ENCODE results near the gene FUS.

FUS gene

DNA sequence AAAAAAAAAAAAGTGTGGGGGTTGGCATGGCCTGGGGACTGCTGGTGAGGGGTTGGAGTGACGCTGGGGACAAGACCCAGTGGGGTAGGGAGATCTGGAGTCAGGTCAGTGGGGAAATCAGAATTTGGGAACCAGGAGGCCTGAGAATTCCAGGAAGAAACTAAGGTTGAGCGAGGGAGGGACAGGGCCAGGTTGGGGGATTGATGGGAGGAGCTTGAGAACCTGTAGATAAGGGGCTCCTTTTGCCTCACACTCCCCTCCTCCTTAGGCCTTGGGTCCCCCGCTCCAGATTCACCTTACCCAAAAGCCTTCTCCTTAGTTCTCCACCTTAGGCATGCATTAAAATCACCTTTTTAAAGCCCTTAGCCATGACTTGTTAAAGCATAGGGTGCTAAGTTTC is 45.3 kb downstream of the FUS start:
- no peaks in the 10 kb centered on the region for H3K9me3 ChIP-seq (ENCODE audit: control insufficient read depth, insufficient read depth, low read length)
- H3K27me3 ChIP-seq (ENCODE audit: control insufficient read depth, insufficient read depth, low read length): no peaks in the 10 kb centered on the region
- no peaks in the 10 kb centered on the region for H3K4me1 ChIP-seq (ENCODE audit: control insufficient read depth, insufficient read depth, low read length)
- H3K9ac ChIP-seq (ENCODE audit: low read depth, low read length): no peak overlapping the region
- H3K36me3 ChIP-seq (ENCODE audit: control insufficient read depth, insufficient read depth, low read length): no peaks in the 10 kb centered on the region
- no peak overlapping the region for H3K4me3 ChIP-seq (ENCODE audit: low read depth, low read length)
- H3K27ac ChIP-seq (ENCODE audit: low read depth, low read length): no peak overlapping the region

DNA sequence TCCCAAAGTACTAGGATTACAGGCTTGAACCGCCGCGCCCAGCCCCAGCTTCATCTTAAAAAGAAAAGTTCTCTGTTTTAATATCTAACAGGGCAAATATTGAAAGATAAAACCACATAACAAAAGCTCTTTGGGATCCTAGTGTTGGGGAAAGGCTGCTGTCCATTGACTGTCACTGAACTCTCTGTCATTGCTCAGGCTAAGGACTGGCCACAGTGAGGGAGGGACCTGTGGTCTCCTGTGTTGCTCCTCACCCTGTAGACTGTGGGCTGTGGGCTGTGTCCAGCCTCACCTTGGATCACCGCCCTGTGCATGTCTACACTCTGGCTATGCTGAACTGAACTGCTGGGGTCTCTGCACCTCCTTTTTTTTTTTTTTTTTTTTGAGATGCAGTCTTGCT is 48.3 kb downstream of the FUS start:
- H3K36me3 ChIP-seq (ENCODE audit: control insufficient read depth, insufficient read depth, low read length): no peaks in the 10 kb centered on the region
- H3K9me3 ChIP-seq (ENCODE audit: control insufficient read depth, insufficient read depth, low read length): peaks cover 6% of the 10 kb centered on the region; the same call in 1 of the 2 replicates
- H3K4me3 ChIP-seq (ENCODE audit: low read depth, low read length): no peak overlapping the region
- H3K27me3 ChIP-seq (ENCODE audit: control insufficient read depth, insufficient read depth, low read length): no peaks in the 10 kb centered on the region
- no peak overlapping the region for H3K27ac ChIP-seq (ENCODE audit: low read depth, low read length)
- H3K9ac ChIP-seq (ENCODE audit: low read depth, low read length): no peak overlapping the region
- H3K4me1 ChIP-seq (ENCODE audit: control insufficient read depth, insufficient read depth, low read length): no peaks in the 10 kb centered on the region

DNA sequence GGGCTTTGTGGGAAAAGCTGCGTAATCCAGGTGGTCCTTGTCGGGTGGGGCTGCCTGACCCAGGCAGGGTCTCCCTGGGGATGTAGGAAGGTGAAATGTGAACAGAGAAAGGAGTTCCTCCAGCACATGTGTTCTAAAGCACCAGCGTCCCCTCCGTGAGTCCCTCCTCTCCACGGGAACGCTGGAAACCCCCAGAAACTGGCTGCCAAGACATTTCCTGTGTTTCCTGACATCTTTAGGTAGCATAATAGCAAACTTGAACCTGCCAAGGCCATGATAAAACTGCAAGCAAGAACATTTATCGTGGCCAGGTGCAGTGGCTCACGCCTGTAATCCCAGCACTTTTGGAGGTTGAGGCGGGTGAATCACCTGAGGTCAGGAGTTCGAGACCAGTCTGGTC is 49.6 kb downstream of the FUS start:
- H3K4me1 ChIP-seq (ENCODE audit: control insufficient read depth, insufficient read depth, low read length): no peaks in the 10 kb centered on the region
- no peaks in the 10 kb centered on the region for H3K27me3 ChIP-seq (ENCODE audit: control insufficient read depth, insufficient read depth, low read length)
- H3K36me3 ChIP-seq (ENCODE audit: control insufficient read depth, insufficient read depth, low read length): no peaks in the 10 kb centered on the region
- no peak overlapping the region for H3K27ac ChIP-seq (ENCODE audit: low read depth, low read length)
- peaks cover 7% of the 10 kb centered on the region; the same call in 1 of the 2 replicates for H3K9me3 ChIP-seq (ENCODE audit: control insufficient read depth, insufficient read depth, low read length)
- H3K9ac ChIP-seq (ENCODE audit: low read depth, low read length): no peak overlapping the region
- H3K4me3 ChIP-seq (ENCODE audit: low read depth, low read length): no peak overlapping the region

GRCh38 chr16:31238041-31238440 is 58.1 kb downstream of the FUS start:
- Histone ChIP-seq H3K9ac (ENCODE audit: low read depth, low read length) (no peak overlapping the region), H3K4me1 (ENCODE audit: control insufficient read depth, insufficient read depth, low read length) (no peaks in the 10 kb centered on the region), H3K27ac (ENCODE audit: low read depth, low read length) (no peak overlapping the region), H3K9me3 (ENCODE audit: control insufficient read depth, insufficient read depth, low read length) (peaks cover 3% of the 10 kb centered on the region; the same call in 1 of the 2 replicates), H3K36me3 (ENCODE audit: control insufficient read depth, insufficient read depth, low read length) (no peaks in the 10 kb centered on the region), H3K4me3 (ENCODE audit: low read depth, low read length) (no peak overlapping the region), H3K27me3 (ENCODE audit: control insufficient read depth, insufficient read depth, low read length) (no peaks in the 10 kb centered on the region)

Measured in HUES48 (cell line).